Mucosa of gallbladder (tissue), 1 donor: ENCODE measurements around the gene TSPAN6. TPM values are rescaled to one million over a fixed set of nuclear protein-coding genes. Genes with fewer than 3 reads are reported as not detected.

Experiments
- DNase-seq: peaks from one replicate; pipeline ENCODE4 v3.0.0-alpha.2; 2020; ENCODE audit warnings: low spot score
- total RNA-seq: library from RNA; stranded (reverse); gene quantifications from one replicate; pipeline ENCODE4 v1.2.1, GENCODE V29; 2021
- donor health status: DM: no; HTN: no; CAD: no.

TSPAN6 gene
- total RNA-seq, 1 donor from 2014 or later = 37.9 TPM

- DNase-seq = no peak
Measured at GRCh38 chrX:100584611-100585010, 52.0 kb downstream of the TSPAN6 start, which contains the start of gene TNMD. Gene TNMD, plus strand, starts transcription at chrX:100584936. Its CDS starts 83 bp downstream, at chrX:100585019.

Other genes with a start within 250 kb of the TSPAN6 start
- 0.66 TPM for gene PCDH19, start 226.5 kb downstream of the TSPAN6 start, total RNA-seq
- gene TNMD, start 51.9 kb downstream of the TSPAN6 start, total RNA-seq = not detected
- 9.2 TPM for gene SRPX2, start 7.4 kb upstream of the TSPAN6 start, total RNA-seq
- gene SYTL4, start 95.3 kb upstream of the TSPAN6 start, total RNA-seq = 15.8 TPM
- 19.5 TPM for gene CSTF2, start 183.6 kb upstream of the TSPAN6 start, total RNA-seq
- gene NOX1, start 237.6 kb upstream of the TSPAN6 start, total RNA-seq = not detected